NCI-H1930 (cell line): ENCODE measurements around the gene MORN3.
"Not testable (repeated sequence)": the region's sequence is repeated elsewhere in the genome, so short reads cannot be mapped to it uniquely, and the experiment has no call there.

ENCODE experiments used
- DNase-seq, 2 experiments: peaks; one replicate each; lab custom pipeline; 2025; lab: John Stamatoyannopoulos, UW

Gene MORN3

GRCh38 chr12:121692744-121693143, 23.3 kb upstream of the MORN3 start:
- not testable (repeated sequence) for DNase-seq

- DNase-seq, result no peak
Measured at GRCh38 chr12:121689430-121689829, 20.0 kb upstream of the MORN3 start.

GRCh38 chr12:121688966-121689365, 19.5 kb upstream of the MORN3 start:
- DNase-seq, result no peak

GRCh38 chr12:121679661-121680197, 10.3 kb upstream of the MORN3 start:
- not testable (repeated sequence) for DNase-seq

GRCh38 chr12:121678716-121679300, 9.4 kb upstream of the MORN3 start:
- no peak for DNase-seq

GRCh38 chr12:121678305-121678704, 8.9 kb upstream of the MORN3 start:
- DNase-seq, result no peak

- DNase-seq, result no peak
Measured at GRCh38 chr12:121676190-121676589, 6.7 kb upstream of the MORN3 start.

GRCh38 chr12:121673013-121673511, 3.6 kb upstream of the MORN3 start:
- no peak for DNase-seq

GRCh38 chr12:121668750-121669520, 519 bp downstream of the MORN3 start:
- no peak for DNase-seq

GRCh38 chr12:121666829-121667228, 2.6 kb downstream of the MORN3 start:
- DNase-seq, result not testable (repeated sequence)

GRCh38 chr12:121663610-121663929, 5.9 kb downstream of the MORN3 start:
- no peak for DNase-seq

- DNase-seq, result not testable (repeated sequence)
Measured at GRCh38 chr12:121661353-121662105, 7.9 kb downstream of the MORN3 start.

- no peak for DNase-seq
Measured at GRCh38 chr12:121657305-121658008, 12.0 kb downstream of the MORN3 start.

- no peak for DNase-seq
Measured at GRCh38 chr12:121656122-121656521, 13.3 kb downstream of the MORN3 start.

GRCh38 chr12:121653999-121654398, 15.5 kb downstream of the MORN3 start:
- no peak for DNase-seq

GRCh38 chr12:121652767-121653497, 16.5 kb downstream of the MORN3 start:
- DNase-seq, result no peak

- no peak for DNase-seq
Measured at GRCh38 chr12:121651320-121651719, 18.1 kb downstream of the MORN3 start.

- DNase-seq, result no peak
Measured at GRCh38 chr12:121649819-121650353, 19.6 kb downstream of the MORN3 start.

- DNase-seq, result no peak
Measured at GRCh38 chr12:121649322-121649721, 20.1 kb downstream of the MORN3 start.

GRCh38 chr12:121648458-121649028, 20.9 kb downstream of the MORN3 start:
- DNase-seq, result no peak

GRCh38 chr12:121641343-121641630, 28.2 kb downstream of the MORN3 start:
- DNase-seq, result no peak
